K562 (cell line): ENCODE measurements around the gene MMGT1. TPM values are rescaled to one million over a fixed set of nuclear protein-coding genes. Genes with fewer than 3 reads are reported as not detected.
A peak's percentile ranks its signal among the peaks of the same experiment; 100 is the strongest.

ENCODE experiments used
- ATAC-seq: fragments of 200-7000 bp; cut with Tn5 transposase; 3 replicates; pipeline ENCODE4 v1.9.1; 2020; ENCODE audit warnings: moderate library complexity
- BruUV-seq: library from RNA; stranded (reverse); fragments of 400-500 nt; replicated peaks from 2 replicates; lab custom pipeline; 2021; lab: Mats Ljungman, UMichigan
- CTCF ChIA-PET: fragments of 300-600 bp; formaldehyde crosslinking; extraction: SDS; loops from one replicate; lab custom pipeline; 2021; ENCODE audit warnings: low intra/inter-chr PET ratio; lab: Yijun Ruan, JAX
- POLR2A ChIA-PET: fragments of 300-600, 350-650 bp; sonication (Branson Sonifier 250); formaldehyde crosslinking; extraction: SDS; loops from one replicate; lab custom pipeline; 2021; ENCODE audit warnings: antibody characterized with exemption, inconsistent platforms; lab: Yijun Ruan, JAX
- DNase-seq, 4 experiments: peaks; one replicate each; pipeline versions ENCODE4 v3.0.0 to v3.0.0-alpha.2; 2011 to 2018; ENCODE audit warnings: low spot score in 3 of 4, mixed read lengths in 3 of 4; ENCODE audit errors: extremely low read depth in 1 of 4
- FAIRE-seq: peaks from 2 replicates; lab custom pipeline; 2011; peaks lifted over from hg19 to GRCh38; lab: Jason Lieb, UNC
- H2AFZ ChIP-seq: 2 replicates; pipeline ENCODE4 v1.6.0; 2011; ENCODE audit warnings: low read depth, low read length, control low read depth, inconsistent platforms
- H3K27ac ChIP-seq: fragments of 200-600 bp; 3 replicates; pipeline ENCODE4 v1.8.0; 2011; ENCODE audit warnings: low read depth, mild to moderate bottlenecking, control low read depth, inconsistent platforms, low read length, moderate library complexity, mixed read lengths; ENCODE audit errors: extremely low read depth
- H3K27me3 ChIP-seq, 2 experiments: fragments of 300-600 bp in 1 of 2; 2 replicates in 1 of 2; 3 replicates in 1 of 2; pipeline versions ENCODE4 v1.6.0 to v1.8.0; 2011; ENCODE audit warnings: inconsistent platforms in 2 of 2, low read length in 2 of 2, mild to moderate bottlenecking in 1 of 2, mixed read lengths in 1 of 2, moderate library complexity in 1 of 2; ENCODE audit not compliant: control insufficient read depth in 2 of 2, insufficient read depth in 2 of 2
- H3K36me3 ChIP-seq: fragments of 300-600 bp; 3 replicates; pipeline ENCODE4 v1.8.0; 2011; ENCODE audit warnings: mild to moderate bottlenecking, low read length, inconsistent platforms; ENCODE audit not compliant: control insufficient read depth, insufficient read depth
- H3K4me1 ChIP-seq, 2 experiments: fragments of 200-600 bp in 1 of 2; replicated peaks in 1 of 2; 2 replicates in 1 of 2; 3 replicates in 1 of 2; pipeline versions ENCODE4 v1.5.1 to v1.8.0; 2011; ENCODE audit warnings: inconsistent platforms in 2 of 2, low read length in 2 of 2, mild to moderate bottlenecking in 1 of 2, mixed read lengths in 1 of 2, moderate library complexity in 1 of 2; ENCODE audit not compliant: control insufficient read depth in 2 of 2, insufficient read depth in 2 of 2
- H3K4me2 ChIP-seq: 2 replicates; pipeline ENCODE4 v1.6.1; 2011; ENCODE audit warnings: low read length, control low read depth, inconsistent platforms, mixed read lengths; ENCODE audit not compliant: insufficient read depth
- H3K4me3 ChIP-seq: fragments of 200-600 bp; sonication (generic), shearing (Covaris generic); 2 replicates; pipeline ENCODE4 v1.5.1; 2016; ENCODE audit warnings: control low read depth, inconsistent platforms
- H3K79me2 ChIP-seq: fragments of 200-600 bp; 3 replicates; pipeline ENCODE4 v1.8.0; 2011; ENCODE audit warnings: low read length, inconsistent platforms; ENCODE audit not compliant: control insufficient read depth, insufficient read depth
- H3K9ac ChIP-seq, 2 experiments: 2 replicates each; pipeline versions ENCODE4 v1.6.0 to v1.6.1; 2011; ENCODE audit warnings: low read depth in 2 of 2, low read length in 2 of 2, control low read depth in 1 of 2, inconsistent platforms in 1 of 2, mild to moderate bottlenecking in 1 of 2, mixed read lengths in 1 of 2; ENCODE audit not compliant: insufficient read depth in 1 of 2
- H3K9me1 ChIP-seq: one replicate; pipeline ENCODE4 v1.6.0; 2011; ENCODE audit warnings: inconsistent platforms, mild to moderate bottlenecking, low read length, moderate library complexity; ENCODE audit not compliant: control insufficient read depth, insufficient read depth
- H3K9me3 ChIP-seq: replicated peaks from 2 replicates; pipeline ENCODE4 v1.5.1; 2011; ENCODE audit warnings: low read depth, low read length, inconsistent platforms; ENCODE audit not compliant: control insufficient read depth, insufficient read depth
- H4K20me1 ChIP-seq: replicated peaks from 2 replicates; pipeline ENCODE4 v1.6.1; 2011; ENCODE audit warnings: low read length, inconsistent platforms, mixed read lengths; ENCODE audit not compliant: control insufficient read depth, insufficient read depth
- CHCHD3 ChIP-seq: fragments of 250-450 bp; sonication (Bioruptor Pico); IDR thresholded peaks from 2 replicates; pipeline ENCODE4 v2.1.2; 2022; ENCODE audit warnings: mild to moderate bottlenecking
- ETV1 ChIP-seq: fragments of 450-650 bp; conservative IDR thresholded peaks from 2 replicates; pipeline ENCODE4 v1.6.1; 2016; ENCODE audit warnings: missing genetic modification characterization, control low read depth, low read depth, missing compliant biosample characterization
- NCOA2 ChIP-seq, 2 experiments: fragments of 450-650 bp; IDR thresholded peaks; 2 replicates each; pipeline ENCODE4 v1.6.1; 2018; ENCODE audit warnings: mild to moderate bottlenecking in 2 of 2, moderate library complexity in 1 of 2; ENCODE audit not compliant: partially characterized antibody in 2 of 2
- SUPT5H ChIP-seq: fragments of 450-650 bp; IDR thresholded peaks from 2 replicates; pipeline ENCODE4 v1.6.1; 2016
- TCF7L2 ChIP-seq: fragments of 150-350 bp; IDR thresholded peaks from 2 replicates; pipeline ENCODE4 v1.6.1; 2016; ENCODE audit warnings: low read depth, mild to moderate bottlenecking, low read length, moderate library complexity
- TEAD1 ChIP-seq, 2 experiments: fragments of 450-650 bp in 1 of 2; sonication (generic) in 1 of 2; formaldehyde crosslinking; IDR thresholded peaks; 2 replicates each; pipeline versions ENCODE4 v1.4.0 to v1.8.0; 2020 to 2022; ENCODE audit warnings: mild to moderate bottlenecking in 2 of 2, missing genetic modification reagents in 1 of 2
- WGBS: fragments of 100-300 bp; shearing (Covaris generic); methylation state at CpG from one replicate; pipeline ENCODE4 v1.1.6; 2016; ENCODE audit warnings: low coverage, mixed read lengths; ENCODE audit not compliant: insufficient coverage; ENCODE audit errors: missing lambda C conversion rate; 5-methylcytosine and 5-hydroxymethylcytosine counted together
- in situ Hi-C: fragments of 300-500 bp; cut with MboI; formaldehyde crosslinking; loops from 4 replicates; pipeline ENCODE4 v1.15.0; 2018; ENCODE audit warnings: inconsistent platforms, mixed read lengths
- intact Hi-C: fragments of 100-400 bp; cut with micrococcal nuclease; formaldehyde crosslinking; loops from 2 replicates; pipeline ENCODE4 v1.14.2; 2022
- polyA plus RNA-seq, 8 experiments: library from polyadenylated mRNA; depleted of rRNA in 4 of 8; stranded (reverse) in 5 of 8; unstranded in 3 of 8; fragments of >200 nt; fragmentation: Nextera tagmentation in 2 of 8; fragmentation: Illumina TruSeq in 1 of 8; extraction: Ambion mirVana in 2 of 8; extraction: Trizol in 1 of 8; gene quantifications; 2 replicates each; pipeline versions ENCODE4 v1.2.1 to v1.2.3, GENCODE V29; 2011 to 2014; ENCODE audit warnings: inconsistent platforms in 1 of 8, missing spikeins in 1 of 8
- total RNA-seq, 7 experiments: library from RNA; depleted of rRNA in 6 of 7; stranded (reverse); fragments of >200 nt in 6 of 7; fragmentation: Illumina TruSeq in 2 of 7; extraction: Trizol in 2 of 7; gene quantifications; 2 replicates each; pipeline versions ENCODE4 v1.2.1 to v1.2.3, GENCODE V29; 2011 to 2021; ENCODE audit warnings: low replicate concordance in 1 of 7
- TF ChIP-seq, protein P1 (sequence below), 3 experiments: IDR thresholded peaks in 2 of 3; conservative IDR thresholded peaks in 1 of 3; 2 replicates each; pipeline ENCODE4 v1.5.1; 2011 to 2012; ENCODE audit warnings: low read length in 3 of 3, mild to moderate bottlenecking in 3 of 3, control low read depth in 2 of 3, improper control_type of control experiment in 1 of 3, inconsistent platforms in 1 of 3, low read depth in 1 of 3, mixed read lengths in 1 of 3, moderate library complexity in 1 of 3; ENCODE audit not compliant: insufficient read depth in 2 of 3

The MMGT1 gene
- total and polyA plus RNA-seq, 9 of the 15 experiments (the other 6 are each of a cell fraction or from before 2014, with no cell fraction given) = 11.3 to 25.4 (median 22.5) TPM

DNA sequence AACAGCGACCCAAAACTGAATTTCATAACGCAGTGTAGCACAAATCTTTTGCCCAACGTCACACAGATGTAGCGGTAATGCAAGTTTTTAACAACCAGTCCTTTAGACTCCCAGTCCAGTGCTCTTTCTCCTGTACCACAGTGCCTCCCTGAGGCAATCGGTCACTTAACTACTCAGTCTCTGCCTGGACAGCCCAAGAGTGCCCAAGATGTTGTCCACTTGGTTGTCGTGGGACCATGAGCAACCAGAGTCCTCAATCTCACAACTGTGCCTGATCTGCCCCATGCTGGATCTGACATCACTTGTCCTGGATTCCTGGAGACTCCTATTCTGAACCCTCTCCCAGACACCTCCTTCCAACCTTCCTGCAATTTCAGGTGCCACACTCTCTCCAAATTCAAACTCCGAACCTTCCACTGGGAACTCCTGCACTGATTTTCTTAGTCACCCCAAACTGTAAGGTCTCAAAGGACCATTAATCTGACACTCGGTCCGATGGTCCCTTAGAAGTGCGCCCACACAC is 702 bp downstream of the MMGT1 start (continued):
- no peak for TF ChIP-seq TCF7L2
- TF ChIP-seq NCOA2 (IDR thresholded peaks at IDR 0.05; ENCODE audit: partially characterized antibody in 2 of 2) = peak in 1 of 2 experiments; percentile 76
- TF ChIP-seq, protein P1, sequence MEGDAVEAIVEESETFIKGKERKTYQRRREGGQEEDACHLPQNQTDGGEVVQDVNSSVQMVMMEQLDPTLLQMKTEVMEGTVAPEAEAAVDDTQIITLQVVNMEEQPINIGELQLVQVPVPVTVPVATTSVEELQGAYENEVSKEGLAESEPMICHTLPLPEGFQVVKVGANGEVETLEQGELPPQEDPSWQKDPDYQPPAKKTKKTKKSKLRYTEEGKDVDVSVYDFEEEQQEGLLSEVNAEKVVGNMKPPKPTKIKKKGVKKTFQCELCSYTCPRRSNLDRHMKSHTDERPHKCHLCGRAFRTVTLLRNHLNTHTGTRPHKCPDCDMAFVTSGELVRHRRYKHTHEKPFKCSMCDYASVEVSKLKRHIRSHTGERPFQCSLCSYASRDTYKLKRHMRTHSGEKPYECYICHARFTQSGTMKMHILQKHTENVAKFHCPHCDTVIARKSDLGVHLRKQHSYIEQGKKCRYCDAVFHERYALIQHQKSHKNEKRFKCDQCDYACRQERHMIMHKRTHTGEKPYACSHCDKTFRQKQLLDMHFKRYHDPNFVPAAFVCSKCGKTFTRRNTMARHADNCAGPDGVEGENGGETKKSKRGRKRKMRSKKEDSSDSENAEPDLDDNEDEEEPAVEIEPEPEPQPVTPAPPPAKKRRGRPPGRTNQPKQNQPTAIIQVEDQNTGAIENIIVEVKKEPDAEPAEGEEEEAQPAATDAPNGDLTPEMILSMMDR (IDR thresholded peaks at IDR 0.05 in 2 of 3, conservative IDR thresholded peaks at IDR 0.05 in 1 of 3; ENCODE audit: insufficient read depth in 2 of 3, low read depth in 1 of 3, low read length in 3 of 3) = peak; percentile 3 to 31 (median 24); a peak in 1 of 6 replicates

- DNase-seq (no peak), ATAC-seq (peak; percentile 79), FAIRE-seq (no peak)
- ChIA-PET CTCF (no interaction called here), POLR2A (no interaction called here)
- TF ChIP-seq CHCHD3 (CRISPR knock-in tag) (no peak), TEAD1 (CRISPR knock-in tag; IDR thresholded peaks at IDR 0.05) (no peak), ETV1 (no peak), SUPT5H (no peak)
- no peaks in the 10 kb centered on the region for H3K9me1 ChIP-seq
- WGBS = 7% methylated on average over 3 of the region's 4 CpGs
- no peak overlapping the region for H3K27ac ChIP-seq
- no TSS peak for BruUV-seq
- H3K79me2 ChIP-seq = no peaks in the 10 kb centered on the region
- H4K20me1 ChIP-seq = no peaks in the 10 kb centered on the region
- no peak overlapping the region for H3K9ac ChIP-seq
- intact Hi-C loops (no loop called here), in situ Hi-C loops (no loop called here)
- no peaks in the 10 kb centered on the region for H3K4me1 ChIP-seq
- no peaks in the 10 kb centered on the region for H3K27me3 ChIP-seq
- no peaks in the 10 kb centered on the region for H3K36me3 ChIP-seq
- no peak overlapping the region for H3K4me2 ChIP-seq
- H3K4me3 ChIP-seq = no peak overlapping the region
- H3K9me3 ChIP-seq = no peaks in the 10 kb centered on the region
- H2AFZ ChIP-seq = no peak overlapping the region
Measured at GRCh38 chrX:135951291-135951690, 22.5 kb downstream of the MMGT1 start.
